Body of pancreas (tissue), 4 donors: ENCODE measurements around the gene TGFB1I1. TPM values are rescaled to one million over a fixed set of nuclear protein-coding genes. Genes with fewer than 3 reads are reported as not detected.

Experiments used
- ATAC-seq: fragments of 150-250 bp; one replicate; pipeline ENCODE4 v1.9.1; 2016
- DNase-seq, 4 donors: peaks; one replicate each; pipeline ENCODE4 v3.0.0-alpha.2; 2019
- H3K27ac ChIP-seq, 4 donors: fragments of 200-600 bp; sonication (generic); 1 replicate in 3 of 4; 2 replicates in 1 of 4; pipeline versions ENCODE4 v1.5.1 to v1.6.1; 2016 to 2019; ENCODE audit warnings: mild to moderate bottlenecking in 1 of 4, mixed read lengths in 1 of 4, moderate library complexity in 1 of 4
- H3K27me3 ChIP-seq, 2 donors: fragments of 200-600 bp; sonication (generic); one replicate each; pipeline ENCODE4 v1.6.0; 2016; ENCODE audit warnings: mild to moderate bottlenecking in 1 of 2
- H3K36me3 ChIP-seq, 2 donors: fragments of 200-600 bp; sonication (generic); replicated peaks in 1 of 2; 2 replicates each; pipeline ENCODE4 v1.5.1; 2016; ENCODE audit warnings: low read depth in 2 of 2; ENCODE audit not compliant: insufficient read depth in 1 of 2
- H3K4me1 ChIP-seq: fragments of 200-600 bp; sonication (generic); one replicate; pipeline ENCODE4 v1.6.0; 2016
- H3K4me3 ChIP-seq, 2 donors: fragments of 200-600 bp; sonication (generic); 1 replicate in 1 of 2; 2 replicates in 1 of 2; pipeline ENCODE4 v1.5.1; 2016 to 2019
- H3K9me3 ChIP-seq, 3 donors: fragments of 200-600 bp; sonication (generic); 1 replicate in 2 of 3; 2 replicates in 1 of 3; pipeline ENCODE4 v1.5.1; 2016
- CTCF ChIP-seq, 7 experiments: fragments of 450-650 bp in 4 of 7; fragments of 200-600 bp in 3 of 7; sonication (generic) in 3 of 7; IDR thresholded peaks; one replicate each; pipeline ENCODE4 v1.5.1; 2016 to 2019; ENCODE audit warnings: antibody characterized with exemption in 7 of 7
- POLR2A ChIP-seq, 3 donors: fragments of 450-650 bp; IDR thresholded peaks; one replicate each; pipeline ENCODE4 v1.6.1; 2016; ENCODE audit warnings: antibody characterized with exemption in 3 of 3, mild to moderate bottlenecking in 2 of 3
- WGBS, 2 donors: methylation state at CpG; one replicate each; pipeline ENCODE4 v1.1.5; 2017; 5-methylcytosine and 5-hydroxymethylcytosine counted together
- intact Hi-C: fragments of 100-400 bp; cut with DNase I; formaldehyde crosslinking; loops from one replicate; pipeline ENCODE4 v1.15.1; 2023
- total RNA-seq, 2 donors: library from RNA; depleted of rRNA; stranded (reverse); fragments of >200 nt; gene quantifications; one replicate each; pipeline ENCODE4 v1.1.0, GENCODE V29; 2016

The TGFB1I1 gene
- total RNA-seq, 2 donors from 2014 or later: 8.6 to 16.6 TPM

- TF ChIP-seq CTCF (IDR thresholded peaks at IDR 0.05) (no peak), POLR2A (IDR thresholded peaks at IDR 0.05) (no peak)
- H3K9me3 ChIP-seq: no peaks in the 10 kb centered on the region
- intact Hi-C loops: no loop called here
- no peaks in the 10 kb centered on the region for H3K27me3 ChIP-seq
- WGBS, 2 donors: 8 to 10% methylated on average over 6 of the region's 6 CpGs
- H3K36me3 ChIP-seq: no peaks in the 10 kb centered on the region
- peak; percentile 16 for ATAC-seq
- DNase-seq: no peak
- H3K4me1 ChIP-seq: peaks cover 28% of the 10 kb centered on the region
- peak overlapping the region; percentile 90 to 93 (median 92) for H3K27ac ChIP-seq
- H3K4me3 ChIP-seq: peak overlapping the region; percentile 85 to 100
Observed at GRCh38 chr16:31508706-31509195, 36.8 kb downstream of the TGFB1I1 start.

GRCh38 chr16:31513126-31513525 is 41.2 kb downstream of the TGFB1I1 start:
- Histone ChIP-seq H3K4me3 (no peak overlapping the region), H3K4me1 (peaks cover 12% of the 10 kb centered on the region), H3K36me3 (no peaks in the 10 kb centered on the region), H3K27ac (no peak overlapping the region), H3K27me3 (no peaks in the 10 kb centered on the region), H3K9me3 (no peaks in the 10 kb centered on the region)
- no peak for TF ChIP-seq CTCF (IDR thresholded peaks at IDR 0.05)
- TF ChIP-seq POLR2A (IDR thresholded peaks at IDR 0.05): no peak
- no peak for ATAC-seq
- WGBS, 2 donors: 73 to 76% methylated on average over 6 of the region's 6 CpGs
- DNase-seq: no peak
- intact Hi-C loops: no loop called here

GRCh38 chr16:31513884-31514283 is 41.9 kb downstream of the TGFB1I1 start:
- no peak for ATAC-seq
- H3K27ac ChIP-seq: no peak overlapping the region
- no peaks in the 10 kb centered on the region for H3K36me3 ChIP-seq
- H3K27me3 ChIP-seq: no peaks in the 10 kb centered on the region
- no peak overlapping the region for H3K4me3 ChIP-seq
- peaks cover 12% of the 10 kb centered on the region for H3K4me1 ChIP-seq
- no peak for TF ChIP-seq POLR2A (IDR thresholded peaks at IDR 0.05)
- TF ChIP-seq CTCF (IDR thresholded peaks at IDR 0.05): no peak
- no peak for DNase-seq
- intact Hi-C loops: no loop called here
- H3K9me3 ChIP-seq: no peaks in the 10 kb centered on the region

GRCh38 chr16:31517800-31518402 is 45.9 kb downstream of the TGFB1I1 start:
- Histone ChIP-seq H3K4me3 (no peak overlapping the region), H3K36me3 (no peaks in the 10 kb centered on the region), H3K9me3 (no peaks in the 10 kb centered on the region), H3K27ac (no peak overlapping the region), H3K4me1 (no peaks in the 10 kb centered on the region), H3K27me3 (no peaks in the 10 kb centered on the region)
- no peak for TF ChIP-seq CTCF (IDR thresholded peaks at IDR 0.05)
- TF ChIP-seq POLR2A (IDR thresholded peaks at IDR 0.05): no peak
- DNase-seq: no peak
- ATAC-seq: no peak
- intact Hi-C loops: no loop called here
- WGBS, 2 donors: 63 to 64% methylated on average over 4 of the region's 4 CpGs
